Forelimb muscle (tissue), 1 donor: ENCODE results near the gene ISG20. TPM values are rescaled to one million over a fixed set of nuclear protein-coding genes. Genes with fewer than 3 reads are reported as not detected.

Experiments used
- DNase-seq: peaks from one replicate; pipeline ENCODE4 v3.0.0-alpha.2; 2013; ENCODE audit warnings: low read depth
- polyA plus RNA-seq: library from polyadenylated mRNA; unstranded; fragments of 120-200 nt; gene quantifications from one replicate; pipeline ENCODE4 v1.2.1, GENCODE V29; 2013; ENCODE audit not compliant: insufficient read length

ISG20 gene
- polyA plus RNA-seq, 1 donor, result 0.62 TPM

- DNase-seq, result no peak
These were observed 14.6 kb downstream of the ISG20 start for GRCh38 chr15:88653200-88654064.

DNA sequence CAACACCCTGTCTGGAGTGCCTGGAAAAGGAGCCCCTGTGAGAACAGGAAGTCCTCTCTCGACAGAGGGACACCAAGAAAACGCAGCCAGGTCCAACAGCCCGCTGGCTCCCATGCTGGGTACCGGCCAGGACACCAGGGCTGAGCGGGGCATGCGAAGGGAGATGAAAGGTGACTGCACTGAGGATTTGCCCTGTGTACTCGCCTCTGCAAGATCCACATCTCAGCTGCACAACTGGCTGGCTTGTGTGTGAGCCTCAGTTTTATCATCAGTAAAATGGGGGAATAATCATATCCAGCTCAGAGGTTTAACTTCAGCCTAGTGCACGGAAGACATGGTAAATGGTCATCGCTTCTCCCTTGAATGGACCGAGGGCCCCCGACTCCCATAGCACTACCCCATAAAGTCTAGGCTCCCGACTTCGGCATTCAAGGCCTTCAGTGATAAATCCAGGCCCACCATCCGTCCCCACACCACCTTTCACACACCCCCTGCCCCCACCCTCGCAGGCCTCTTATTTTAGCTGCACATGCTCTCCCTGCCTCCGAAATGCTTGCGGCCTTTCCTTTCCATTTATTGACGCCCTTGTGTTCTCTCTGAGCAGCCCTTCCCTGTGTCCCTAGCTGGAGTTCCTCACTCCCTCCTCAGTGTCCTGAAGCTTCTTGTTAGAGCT, 15.8 kb downstream of the ISG20 start:
- no peak for DNase-seq

DNA sequence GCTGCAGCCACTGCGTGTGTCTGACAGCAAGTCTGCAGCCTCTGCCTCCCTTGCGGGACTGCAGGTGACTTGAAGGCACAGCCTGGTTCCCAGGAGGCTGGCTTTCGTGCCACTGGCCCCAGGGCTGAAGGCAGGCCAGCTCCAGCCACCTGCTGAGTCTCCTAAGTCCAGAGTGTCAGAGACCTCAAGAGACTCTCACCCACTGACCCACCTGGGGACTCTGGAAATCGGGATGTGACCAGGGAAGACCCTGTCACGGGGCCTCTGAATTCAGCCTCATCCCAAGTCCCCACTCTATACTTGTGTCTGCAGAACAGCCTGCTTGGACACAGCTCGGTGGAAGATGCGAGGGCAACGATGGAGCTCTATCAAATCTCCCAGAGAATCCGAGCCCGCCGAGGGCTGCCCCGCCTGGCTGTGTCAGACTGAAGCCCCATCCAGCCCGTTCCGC, 16.3 kb downstream of the ISG20 start:
- no peak for DNase-seq

DNA sequence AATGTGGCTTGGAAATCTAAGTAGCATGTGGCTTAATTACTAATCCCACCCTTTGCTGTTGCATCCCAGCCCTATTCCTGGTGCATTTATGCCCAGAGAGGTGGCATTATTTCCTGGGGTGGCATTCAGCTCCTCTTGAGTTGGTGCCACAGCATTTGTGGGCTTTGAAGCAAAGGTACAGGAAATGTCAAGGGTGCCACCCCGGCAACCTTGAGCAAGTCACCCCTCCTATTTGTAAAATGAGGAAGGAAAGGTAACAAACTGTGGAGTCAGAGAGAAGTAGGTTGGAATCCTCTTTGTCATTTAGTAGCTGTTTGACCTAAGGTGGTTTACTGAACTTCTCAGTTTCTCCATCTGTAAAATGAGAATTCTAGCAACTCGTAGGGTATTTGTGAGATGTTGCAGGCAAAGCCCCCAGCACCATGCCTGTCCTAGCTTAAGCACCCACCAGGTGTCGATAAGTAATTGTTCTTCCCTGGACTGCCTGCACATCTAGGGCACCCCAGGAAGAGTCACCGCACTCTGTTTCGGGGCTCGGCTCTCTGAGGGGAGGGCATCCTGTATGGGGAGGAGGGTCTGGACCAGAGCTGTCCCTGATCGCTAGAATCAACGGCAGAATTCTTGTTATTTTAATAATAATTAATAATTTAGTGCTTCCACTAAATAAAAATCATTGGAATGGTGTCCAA, 17.1 kb downstream of the ISG20 start:
- DNase-seq, result no peak

- no peak for DNase-seq
These were observed 18.0 kb downstream of the ISG20 start for GRCh38 chr15:88656760-88657221.

DNA sequence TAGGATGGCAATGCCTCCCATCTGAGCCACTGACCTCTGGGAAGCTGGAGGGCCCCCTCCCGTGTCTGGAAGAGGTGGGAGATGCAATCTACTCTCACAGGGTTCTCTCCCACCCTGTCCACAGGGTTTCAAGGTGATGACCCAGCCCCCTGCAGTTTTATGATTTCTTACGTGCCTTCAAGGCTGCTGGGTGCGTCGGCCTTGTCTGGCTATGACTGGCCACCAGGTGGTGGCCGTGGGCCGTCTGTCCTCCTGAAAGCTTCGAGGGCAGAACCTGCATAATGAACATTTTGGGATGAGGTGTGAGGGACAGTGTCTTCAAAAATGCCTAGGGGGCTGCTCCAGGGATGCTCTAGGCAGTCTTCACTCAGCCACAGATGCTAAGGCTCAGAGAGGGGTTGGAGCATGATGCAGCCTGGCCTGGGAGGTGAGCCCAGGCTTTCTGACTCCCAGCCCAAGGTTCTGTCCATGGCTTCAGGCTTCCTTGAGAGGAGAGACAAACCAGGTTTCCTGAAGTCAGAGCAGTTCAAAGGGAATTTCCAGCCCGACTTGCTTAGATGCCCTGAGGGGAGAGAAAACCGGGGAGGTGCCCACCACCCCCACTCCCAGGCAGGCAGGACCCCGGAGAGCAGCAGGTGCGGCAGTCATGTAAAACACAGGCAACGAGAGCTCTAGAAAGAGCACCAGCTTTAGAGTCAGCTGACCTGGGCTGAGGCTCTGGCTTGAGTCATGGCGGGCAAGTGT, 18.7 kb downstream of the ISG20 start:
- no peak for DNase-seq

DNA sequence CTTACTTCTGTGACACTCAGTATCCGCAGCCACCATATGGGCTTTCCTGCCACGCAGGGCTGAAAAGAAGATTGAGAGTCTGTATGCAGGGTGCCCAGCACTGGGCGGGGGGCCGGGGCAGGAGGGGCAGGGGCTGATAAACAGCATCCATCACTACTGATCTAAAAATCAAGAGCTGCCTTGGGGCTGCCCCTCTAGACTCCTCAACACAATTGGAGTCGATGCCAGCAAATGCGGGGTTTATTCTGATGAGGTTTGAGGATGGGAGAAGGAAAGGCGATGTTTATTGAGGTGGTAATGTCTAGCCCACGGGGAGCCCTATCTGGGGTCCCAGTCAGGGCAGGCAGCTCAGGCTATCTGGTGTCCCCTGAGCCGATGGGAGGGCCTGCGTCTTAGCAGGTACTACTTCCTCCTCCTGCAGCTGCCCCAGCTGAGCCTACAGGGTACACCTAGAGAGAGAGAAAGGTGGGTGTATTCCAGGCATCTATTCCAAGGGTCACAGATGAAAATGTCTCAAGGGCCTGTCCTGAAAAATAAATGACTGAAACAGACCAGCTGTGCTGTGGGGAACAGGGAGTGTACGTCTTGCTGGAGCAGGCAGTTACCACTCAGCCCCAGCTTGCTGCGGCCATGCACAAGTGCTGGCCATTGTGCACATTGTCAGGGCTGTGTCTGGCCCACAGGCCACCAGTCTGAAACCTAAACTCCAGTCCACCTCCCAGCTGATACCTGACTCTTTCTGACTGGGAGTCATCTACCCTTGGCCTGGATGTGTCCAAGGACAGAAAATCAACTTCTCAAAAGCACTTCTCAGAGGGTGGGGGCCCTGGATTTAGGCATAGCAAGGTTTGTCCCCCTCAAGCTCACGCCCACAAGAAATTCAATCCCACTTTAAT, 19.5 kb downstream of the ISG20 start:
- DNase-seq, result no peak

DNA sequence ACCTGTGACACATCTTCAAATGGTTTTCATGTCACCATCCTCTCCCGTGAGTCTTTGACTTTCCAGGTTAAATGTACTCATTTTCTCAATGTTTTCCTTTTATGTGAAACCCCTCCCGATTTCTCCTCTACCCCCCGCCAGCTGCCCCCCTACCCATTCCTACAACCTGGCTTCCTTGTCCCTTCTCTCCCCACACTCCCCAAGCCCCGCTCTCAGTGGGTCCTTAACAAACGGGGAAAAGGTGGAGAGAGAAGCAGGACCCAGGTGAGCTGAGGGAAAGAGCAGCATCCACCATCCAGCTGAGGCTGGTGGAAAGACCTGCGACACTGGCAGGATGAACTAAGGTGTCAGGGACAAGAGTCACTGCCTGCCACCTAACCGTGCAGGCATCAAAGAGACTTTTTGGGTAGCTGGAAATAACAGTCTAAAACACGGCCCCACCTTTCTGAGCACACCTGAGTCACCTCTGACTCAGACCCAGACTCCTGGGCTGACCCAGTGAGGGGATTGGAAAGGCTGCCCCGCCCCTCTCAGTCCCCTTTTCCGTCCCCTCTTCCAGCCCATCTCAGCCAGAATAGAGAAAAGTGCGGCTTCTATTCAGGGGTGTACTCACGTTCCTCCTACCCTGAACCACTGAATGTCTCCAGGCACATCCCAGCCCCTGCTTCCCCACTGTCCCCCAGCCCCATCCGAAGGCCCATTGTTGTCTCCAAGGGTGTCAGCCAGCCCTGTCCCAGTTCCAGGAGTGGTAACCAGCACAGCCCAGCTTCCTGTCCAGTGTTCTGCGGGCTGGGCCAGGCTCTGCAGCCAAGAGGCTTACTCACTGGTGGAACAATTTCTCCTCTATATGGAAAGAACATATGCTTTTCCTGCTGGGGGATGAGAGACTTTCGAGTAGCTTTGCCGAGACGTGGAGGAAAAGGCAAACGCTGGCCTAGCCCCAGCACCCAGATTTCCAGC, 20.4 kb downstream of the ISG20 start:
- DNase-seq, result no peak

DNA sequence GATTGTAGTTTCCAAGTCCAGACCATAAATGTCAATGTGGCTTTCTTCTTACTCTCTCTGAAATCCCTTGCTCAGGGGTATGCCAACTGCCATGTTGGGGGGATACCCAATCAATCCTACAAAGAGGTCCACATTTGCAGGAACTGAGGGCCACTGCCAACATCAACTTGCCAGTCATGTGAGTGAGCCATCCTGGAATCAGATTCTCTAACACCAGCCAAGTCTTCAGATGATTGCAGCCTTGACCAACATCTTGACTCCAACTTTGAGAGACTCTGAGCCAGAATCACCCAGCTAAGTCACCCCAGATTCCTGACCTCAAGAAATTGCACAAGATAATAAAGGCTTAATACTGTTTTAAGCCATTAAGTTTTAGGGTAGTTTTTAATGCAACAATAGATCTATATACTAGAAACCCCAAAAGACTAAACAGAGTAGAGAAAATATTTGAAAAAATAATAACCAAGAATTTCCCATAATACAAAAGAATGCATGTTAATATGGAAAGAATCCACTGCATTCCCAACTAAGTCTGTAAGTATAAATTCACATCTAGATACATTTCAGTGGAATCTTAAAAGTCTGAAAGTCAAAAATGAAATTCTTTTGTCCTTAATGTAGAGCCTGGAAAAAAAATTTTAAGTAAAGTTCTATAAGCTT, 22.4 kb downstream of the ISG20 start:
- no peak for DNase-seq

DNA sequence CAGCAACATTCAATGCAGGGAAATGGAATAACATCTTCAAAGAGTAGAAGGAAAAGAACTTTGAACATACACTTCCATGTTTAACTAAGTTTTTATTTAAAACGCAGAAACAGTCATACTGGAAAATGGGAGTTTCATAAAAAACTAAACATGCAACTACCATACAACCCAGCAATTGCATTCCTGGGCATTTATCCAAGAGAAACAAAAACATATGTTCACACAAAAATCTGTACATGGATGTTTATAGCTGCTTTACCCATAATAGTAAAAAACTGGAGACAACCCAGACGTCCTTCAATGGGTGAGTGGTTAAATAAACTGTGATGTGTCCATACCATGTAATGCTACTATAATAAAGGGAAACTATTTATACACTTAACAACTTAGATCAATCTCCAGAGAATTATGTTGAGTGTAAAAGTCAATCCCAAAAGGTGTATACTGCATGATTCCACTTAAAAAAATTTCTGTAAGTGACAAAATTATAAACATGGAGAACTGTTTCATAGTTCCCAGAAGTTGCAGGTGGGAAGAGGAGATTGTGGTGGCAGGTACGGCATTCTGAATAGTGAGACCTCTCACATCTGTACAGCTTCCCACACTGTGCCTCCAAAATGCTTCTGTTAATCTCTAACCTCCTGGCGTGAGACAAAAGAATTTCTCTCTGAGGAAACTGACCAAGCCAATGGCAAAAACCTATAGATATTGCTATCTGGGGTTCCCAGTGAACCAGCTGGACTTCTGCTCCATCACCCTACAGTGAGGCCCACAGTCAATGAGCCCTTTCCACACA, 23.1 kb downstream of the ISG20 start:
- DNase-seq, result no peak

- no peak for DNase-seq
These were observed 24.4 kb downstream of the ISG20 start for GRCh38 chr15:88663141-88663621.

GRCh38 chr15:88664151-88664778, 25.4 kb downstream of the ISG20 start:
- no peak for DNase-seq

- DNase-seq, result no peak
These were observed 35.8 kb downstream of the ISG20 start for GRCh38 chr15:88674661-88675060.

GRCh38 chr15:88678755-88679154, 39.9 kb downstream of the ISG20 start:
- no peak for DNase-seq

- DNase-seq, result no peak
These were observed 41.6 kb downstream of the ISG20 start for GRCh38 chr15:88680241-88681001.

GRCh38 chr15:88681610-88682221, 42.9 kb downstream of the ISG20 start:
- no peak for DNase-seq
